IMR-90 (cell line): ENCODE data around the gene EIF2AK2. TPM values are rescaled to one million over a fixed set of nuclear protein-coding genes. Genes with fewer than 3 reads are reported as not detected.

Experiments
- ATAC-seq: fragments of 200-7000 bp; cut with Tn5 transposase; 2 replicates; pipeline ENCODE4 v1.9.1; 2020; ENCODE audit warnings: low read depth, mild to moderate bottlenecking, moderate library complexity
- BruUV-seq: library from RNA; stranded (reverse); fragments of 400-500 nt; replicated peaks from 2 replicates; lab custom pipeline; 2021; lab: Mats Ljungman, UMichigan
- CTCF ChIA-PET: fragments of 300-600 bp; formaldehyde crosslinking; extraction: SDS; loops from one replicate; lab custom pipeline; 2021; ENCODE audit warnings: antibody characterized with exemption; lab: Yijun Ruan, JAX
- POLR2A ChIA-PET: fragments of 300-600 bp; sonication (Branson Sonifier 250); formaldehyde crosslinking; loops from one replicate; lab custom pipeline; 2022; ENCODE audit warnings: antibody characterized with exemption; ENCODE audit not compliant: unreplicated experiment; lab: Charles Lee
- DNase-seq: peaks from one replicate; pipeline ENCODE4 v3.0.0; 2013
- H2AFZ ChIP-seq: replicated peaks from 2 replicates; pipeline ENCODE3; 2013; ENCODE audit warnings: low read length, mild to moderate bottlenecking; ENCODE audit not compliant: poor library complexity
- H2AK5ac ChIP-seq: 2 replicates; pipeline ENCODE4 v1.6.1; 2013; ENCODE audit warnings: low read depth, low read length, inconsistent platforms
- H2AK9ac ChIP-seq: replicated peaks from 2 replicates; pipeline ENCODE3; 2013; ENCODE audit warnings: mild to moderate bottlenecking, low read depth, low read length, moderate library complexity; ENCODE audit not compliant: poor library complexity
- H2BK120ac ChIP-seq: 2 replicates; pipeline ENCODE4 v1.6.1; 2013; ENCODE audit warnings: low read depth, low read length, inconsistent platforms
- H2BK15ac ChIP-seq: 3 replicates; pipeline ENCODE4 v1.6.1; 2013; ENCODE audit warnings: low read depth, low read length, inconsistent platforms
- H2BK20ac ChIP-seq: 2 replicates; pipeline ENCODE4 v1.6.1; 2013; ENCODE audit warnings: low read depth, mild to moderate bottlenecking, inconsistent platforms, low read length, moderate library complexity
- H2BK5ac ChIP-seq: 2 replicates; pipeline ENCODE4 v1.6.1; 2013; ENCODE audit warnings: mild to moderate bottlenecking, low read depth, low read length, inconsistent platforms; ENCODE audit not compliant: poor library complexity, severe bottlenecking
- H3K14ac ChIP-seq: replicated peaks from 2 replicates; pipeline ENCODE4 v1.6.1; 2013; ENCODE audit warnings: low read depth, low read length, inconsistent platforms
- H3K18ac ChIP-seq: 2 replicates; pipeline ENCODE4 v1.6.1; 2013; ENCODE audit warnings: low read depth, low read length, control low read depth
- H3K23ac ChIP-seq: 2 replicates; pipeline ENCODE4 v1.6.1; 2013; ENCODE audit warnings: low read depth, low read length, inconsistent platforms
- H3K27ac ChIP-seq: 2 replicates; pipeline ENCODE4 v1.5.1; 2013; ENCODE audit warnings: mild to moderate bottlenecking, control low read depth, low read length; ENCODE audit not compliant: insufficient read depth
- H3K27me3 ChIP-seq: 2 replicates; pipeline ENCODE4 v1.6.1; 2013; ENCODE audit warnings: low read length; ENCODE audit not compliant: control insufficient read depth, insufficient read depth
- H3K36me3 ChIP-seq: 2 replicates; pipeline ENCODE4 v1.6.1; 2013; ENCODE audit warnings: low read length, mixed read lengths; ENCODE audit not compliant: control insufficient read depth, insufficient read depth
- H3K4ac ChIP-seq: 2 replicates; pipeline ENCODE4 v1.6.1; 2013; ENCODE audit warnings: low read depth, low read length, inconsistent platforms
- H3K4me1 ChIP-seq: 2 replicates; pipeline ENCODE4 v1.6.1; 2013; ENCODE audit warnings: low read length, mixed read lengths; ENCODE audit not compliant: control insufficient read depth, insufficient read depth
- H3K4me2 ChIP-seq: 2 replicates; pipeline ENCODE4 v1.6.1; 2013; ENCODE audit warnings: low read depth, mild to moderate bottlenecking, control low read depth, low read length, moderate library complexity
- H3K4me3 ChIP-seq: 2 replicates; pipeline ENCODE4 v1.5.1; 2013; ENCODE audit warnings: low read depth, mild to moderate bottlenecking, control low read depth, low read length, moderate library complexity; ENCODE audit not compliant: insufficient read depth
- H3K56ac ChIP-seq: 2 replicates; pipeline ENCODE4 v1.6.1; 2013; ENCODE audit warnings: low read length, inconsistent platforms; ENCODE audit not compliant: insufficient read depth; ENCODE audit errors: extremely low read depth
- H3K79me1 ChIP-seq, 2 experiments: 2 replicates each; pipeline ENCODE4 v1.6.1; 2013; ENCODE audit warnings: low read length in 2 of 2, inconsistent platforms in 1 of 2, low read depth in 1 of 2
- H3K9ac ChIP-seq: 2 replicates; pipeline ENCODE4 v1.6.1; 2013; ENCODE audit warnings: low read depth, low read length, control low read depth
- H3K9me1 ChIP-seq: 2 replicates; pipeline ENCODE4 v1.6.1; 2013; ENCODE audit warnings: low read length, inconsistent platforms; ENCODE audit not compliant: insufficient read depth
- H3K9me3 ChIP-seq: 2 replicates; pipeline ENCODE4 v1.6.1; 2013; ENCODE audit warnings: low read length; ENCODE audit not compliant: control insufficient read depth, insufficient read depth
- H4K20me1 ChIP-seq: 2 replicates; pipeline ENCODE4 v1.6.1; 2013; ENCODE audit warnings: low read length, inconsistent platforms; ENCODE audit not compliant: insufficient read depth
- H4K5ac ChIP-seq: 2 replicates; pipeline ENCODE4 v1.6.1; 2013; ENCODE audit warnings: mild to moderate bottlenecking, low read depth, low read length, control low read depth
- H4K8ac ChIP-seq, 2 experiments: 2 replicates each; pipeline ENCODE4 v1.6.1; 2013; ENCODE audit warnings: low read depth in 2 of 2, low read length in 2 of 2, control low read depth in 1 of 2, inconsistent platforms in 1 of 2
- H4K91ac ChIP-seq: 2 replicates; pipeline ENCODE4 v1.6.1; 2013; ENCODE audit warnings: low read depth, low read length, inconsistent platforms; ENCODE audit not compliant: insufficient read depth
- CHD1 ChIP-seq: IDR thresholded peaks from 2 replicates; pipeline ENCODE4 v1.6.1; 2012; ENCODE audit warnings: low read depth, low read length, improper control_type of control experiment
- ELK1 ChIP-seq: fragments of 150-350 bp; IDR thresholded peaks from 2 replicates; pipeline ENCODE4 v1.6.1; 2016; ENCODE audit warnings: low read depth, mild to moderate bottlenecking, low read length, moderate library complexity, borderline replicate concordance
- MAFK ChIP-seq: IDR thresholded peaks from 2 replicates; pipeline ENCODE4 v1.6.1; 2012; ENCODE audit warnings: low read depth, low read length, improper control_type of control experiment
- MAZ ChIP-seq: IDR thresholded peaks from 2 replicates; pipeline ENCODE4 v1.6.1; 2012; ENCODE audit warnings: low read depth, mild to moderate bottlenecking, low read length, improper control_type of control experiment, moderate library complexity, borderline replicate concordance
- NFE2L2 ChIP-seq: fragments of 150-350 bp; IDR thresholded peaks from 2 replicates; pipeline ENCODE4 v1.6.1; 2016; ENCODE audit warnings: low read depth, mild to moderate bottlenecking, low read length
- RAD21 ChIP-seq: IDR thresholded peaks from 2 replicates; pipeline ENCODE4 v1.6.1; 2012; ENCODE audit warnings: low read length, improper control_type of control experiment
- RFX5 ChIP-seq: IDR thresholded peaks from 2 replicates; pipeline ENCODE4 v1.8.0; 2012; ENCODE audit warnings: low read depth, mild to moderate bottlenecking, low read length, moderate library complexity
- SMC3 ChIP-seq: fragments of 150-350 bp; IDR thresholded peaks from 2 replicates; pipeline ENCODE4 v1.6.1; 2016; ENCODE audit warnings: low read depth, mild to moderate bottlenecking, antibody characterized with exemption, low read length, moderate library complexity
- WGBS, 2 experiments: methylation state at CpG; one replicate each; pipeline versions ENCODE4 v1.1.5 to v1.1.7; 2013; ENCODE audit warnings: missing lambda C conversion rate in 2 of 2; ENCODE audit not compliant: insufficient read length in 1 of 2; ENCODE audit errors: extremely low coverage in 2 of 2; 5-methylcytosine and 5-hydroxymethylcytosine counted together
- dilution Hi-C: fragments of 300-500 bp; cut with HindIII; formaldehyde crosslinking; loops from one replicate; pipeline ENCODE4 v1.14.3; 2018; ENCODE audit warnings: low sequenced_read_pairs; ENCODE audit not compliant: unreplicated experiment
- in situ Hi-C: fragments of 300-500 bp; cut with MboI; formaldehyde crosslinking; loops from 3 replicates; pipeline ENCODE4 v1.14.3; 2019; ENCODE audit warnings: low sequenced_read_pairs, inconsistent platforms, mixed read lengths
- intact Hi-C: fragments of 100-400 bp; cut with micrococcal nuclease; formaldehyde crosslinking; loops from 2 replicates; pipeline ENCODE4 v1.10.0; 2022
- polyA plus RNA-seq, 3 experiments: library from polyadenylated mRNA; depleted of rRNA; stranded (reverse); fragments of >200 nt; gene quantifications; 2 replicates each; pipeline ENCODE4 v1.2.3, GENCODE V29; 2012; ENCODE audit warnings: low replicate concordance in 1 of 3
- total RNA-seq: library from RNA; depleted of rRNA; stranded (reverse); fragments of >200 nt; gene quantifications from 2 replicates; pipeline ENCODE4 v1.2.3, GENCODE V29; 2012

Gene EIF2AK2
- total and polyA plus RNA-seq, 2 of the 4 experiments (the other 2 are of a cell fraction), result 10.2 to 16.8 TPM

- WGBS, 2 experiments, result 0% methylated on average over 5 of the region's 10 CpGs; no CpG with 5 or more reads in 1 of the 2 experiments
- in situ Hi-C loops (no loop called here), dilution Hi-C loops (no loop called here), intact Hi-C loops (no loop called here)
- Histone ChIP-seq H3K27me3 (no peaks in the 10 kb centered on the region), H2AK5ac (peak overlapping the region; percentile 9; the same call in 1 of the 2 replicates), H3K14ac (peak overlapping the region; percentile 85), H3K23ac (peak overlapping the region; percentile 97), H2BK5ac (peak overlapping the region; percentile 68), H2BK120ac (no peak overlapping the region), H2AK9ac (no peak overlapping the region), H3K56ac (peak overlapping the region; percentile 46), H3K9ac (peak overlapping the region; percentile 89), H3K27ac (peak overlapping the region; percentile 58; the same call in 1 of the 2 replicates), H3K36me3 (peaks cover 2% of the 10 kb centered on the region; the same call in 1 of the 2 replicates), H3K4me1 (peaks cover 1% of the 10 kb centered on the region; the same call in 1 of the 2 replicates), H3K9me3 (no peaks in the 10 kb centered on the region), H3K9me1 (no peaks in the 10 kb centered on the region), H4K91ac (no peak overlapping the region), H3K4me3 (peak overlapping the region; percentile 92), H3K18ac (no peak overlapping the region), H2BK15ac (no peak overlapping the region), H4K5ac (peak overlapping the region; percentile 91), H3K4ac (peak overlapping the region; percentile 88), H2AFZ (peak overlapping the region; percentile 97), H2BK20ac (no peak overlapping the region), H4K8ac (peak overlapping the region; percentile 66 to 96), H4K20me1 (no peaks in the 10 kb centered on the region), H3K4me2 (peak overlapping the region; percentile 98), H3K79me1 (peaks cover 18 to 55% of the 10 kb centered on the region in 2 experiments)
- ChIA-PET POLR2A (no interaction called here), CTCF (no interaction called here)
- no peak for ATAC-seq
- no peak for DNase-seq
- BruUV-seq, result no TSS peak
- TF ChIP-seq MAZ (no peak), CHD1 (no peak), SMC3 (no peak), MAFK (no peak), ELK1 (no peak), RFX5 (no peak), RAD21 (no peak), NFE2L2 (no peak)
These were observed 72.0 kb downstream of the EIF2AK2 start for GRCh38 chr2:37084797-37085196.
